DMS114 treated with DMSO at 0.1 percent for 48 hours (cell line): ENCODE data around the gene C3orf70.
A peak's percentile ranks its signal among the peaks of the same experiment; 100 is the strongest.

ENCODE experiments used
- DNase-seq: peaks from one replicate; lab custom pipeline; 2025; ENCODE audit not compliant: unreplicated experiment; lab: John Stamatoyannopoulos, UW

Gene C3orf70

GRCh38 chr3:185152410-185153170, at the start of gene C3orf70:
Gene C3orf70, minus strand, starts transcription at chr3:185153060. Its CDS starts 237 bp downstream, at chr3:185152823.
- DNase-seq: peak; percentile 16

GRCh38 chr3:185200639-185201038, 47.8 kb upstream of the C3orf70 start:
- no peak for DNase-seq

DNA sequence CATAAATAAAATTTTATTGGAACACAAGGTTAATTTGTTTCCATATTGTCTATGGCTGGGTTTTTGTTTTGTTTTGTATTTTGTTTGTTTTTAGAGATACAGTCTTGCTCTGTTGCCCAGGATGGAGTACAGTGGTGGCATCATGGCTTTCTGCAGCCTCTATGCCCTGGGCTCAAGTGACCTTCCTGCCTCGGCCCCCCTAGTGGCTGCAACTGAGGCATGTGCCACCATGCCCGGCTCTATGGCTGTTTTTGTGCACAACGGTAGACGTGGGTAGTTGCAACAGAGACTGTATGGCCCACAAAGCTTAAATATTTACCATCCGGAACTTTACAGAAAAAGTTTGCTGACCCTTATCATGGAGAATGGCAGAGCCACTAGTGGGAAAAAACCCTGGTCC, 46.8 kb upstream of the C3orf70 start:
- no peak for DNase-seq

DNA sequence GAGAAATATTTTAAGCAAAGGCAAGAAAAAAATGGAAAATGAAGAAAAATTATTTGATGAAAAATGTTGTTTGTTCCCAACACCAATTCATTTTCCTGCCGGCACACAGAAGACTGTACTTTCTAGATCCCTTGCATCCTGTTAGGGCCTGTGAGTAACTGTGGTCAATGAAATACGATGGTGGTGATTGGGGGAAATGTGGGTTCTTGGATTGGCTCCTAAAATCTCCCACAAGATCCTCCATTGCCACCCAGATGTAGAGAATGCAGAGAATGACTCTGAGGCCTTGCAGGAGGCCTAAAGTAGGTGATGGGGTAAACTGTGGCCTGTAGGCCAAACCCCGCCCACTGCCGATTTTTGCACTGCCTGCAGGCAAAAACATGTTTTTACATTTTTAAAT, 46.3 kb upstream of the C3orf70 start:
- DNase-seq: no peak

DNA sequence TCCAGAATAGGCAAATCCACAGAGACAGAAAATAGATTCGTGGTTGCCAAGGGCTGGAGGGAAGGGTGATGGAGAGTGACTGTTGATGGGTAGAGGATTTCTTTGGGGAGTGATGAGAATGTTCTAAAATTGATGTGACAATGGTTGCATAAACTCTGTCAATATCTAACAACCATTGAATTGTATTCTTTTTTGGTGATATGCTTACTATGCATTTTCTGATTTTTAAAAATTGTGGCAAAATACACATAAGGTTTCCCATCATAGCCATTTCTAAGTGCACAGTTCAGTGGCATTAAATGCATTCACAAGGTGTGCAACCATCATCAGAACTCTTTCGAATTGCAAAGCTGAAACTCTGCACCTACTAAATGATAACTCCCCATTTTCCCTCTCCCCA, 44.2 kb upstream of the C3orf70 start:
- DNase-seq: no peak

DNA sequence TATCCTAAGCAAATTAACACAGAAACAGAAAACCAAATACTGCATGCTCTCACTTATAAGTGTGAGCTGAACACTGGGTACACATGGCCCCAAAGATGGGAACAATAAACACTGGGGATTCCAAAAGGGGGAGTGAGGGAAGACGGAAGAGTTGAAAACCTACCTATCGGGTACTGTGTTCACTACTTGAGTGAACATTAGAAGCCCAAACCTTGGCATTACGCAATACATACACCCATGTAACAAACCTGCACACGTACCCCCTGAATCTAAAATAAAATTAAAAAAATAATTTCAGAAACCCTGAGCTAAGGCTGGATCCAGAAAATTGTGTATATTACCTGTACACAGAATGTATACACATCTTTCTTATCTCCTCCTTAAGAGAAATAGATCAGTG, 42.8 kb upstream of the C3orf70 start:
- DNase-seq: no peak

GRCh38 chr3:185188816-185189215, 36.0 kb upstream of the C3orf70 start:
- no peak for DNase-seq

GRCh38 chr3:185187391-185187790, 34.5 kb upstream of the C3orf70 start:
- no peak for DNase-seq

- DNase-seq: peak; percentile 23
These were observed 24.0 kb upstream of the C3orf70 start for GRCh38 chr3:185176750-185177359.

DNA sequence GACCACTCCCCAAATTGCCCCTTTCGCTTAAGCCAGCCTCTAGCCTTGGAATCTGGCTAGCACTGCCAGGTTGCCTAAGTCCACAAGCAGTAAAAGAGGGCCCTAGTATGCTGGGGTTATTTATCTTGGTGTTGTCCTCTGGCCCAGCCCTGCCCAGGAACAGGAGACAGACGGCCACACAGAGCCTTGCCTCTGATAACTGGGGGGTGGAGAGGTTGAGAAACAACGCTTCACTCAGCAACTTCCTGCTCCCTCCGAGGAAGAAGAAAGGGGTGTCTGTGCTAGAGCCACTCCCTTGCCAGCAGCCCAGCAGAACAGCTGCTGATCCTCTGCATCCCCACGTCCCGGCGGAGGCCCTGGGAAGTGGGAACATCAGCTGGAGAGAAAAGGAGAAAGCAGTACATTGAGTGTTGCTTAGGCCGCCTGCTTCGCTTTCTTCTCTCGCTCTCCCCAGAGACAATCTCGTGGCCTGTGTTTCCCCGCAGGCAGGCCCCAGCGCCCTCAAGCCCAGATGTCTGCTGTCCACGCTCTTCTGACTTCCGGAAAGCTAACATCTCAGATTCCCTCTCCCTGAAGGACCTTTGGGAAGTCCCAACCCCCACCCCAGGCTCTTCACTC, 22.6 kb upstream of the C3orf70 start:
- no peak for DNase-seq

GRCh38 chr3:185172086-185173049, 19.5 kb upstream of the C3orf70 start:
- no peak for DNase-seq

GRCh38 chr3:185164428-185165217, 11.8 kb upstream of the C3orf70 start:
- no peak for DNase-seq

DNA sequence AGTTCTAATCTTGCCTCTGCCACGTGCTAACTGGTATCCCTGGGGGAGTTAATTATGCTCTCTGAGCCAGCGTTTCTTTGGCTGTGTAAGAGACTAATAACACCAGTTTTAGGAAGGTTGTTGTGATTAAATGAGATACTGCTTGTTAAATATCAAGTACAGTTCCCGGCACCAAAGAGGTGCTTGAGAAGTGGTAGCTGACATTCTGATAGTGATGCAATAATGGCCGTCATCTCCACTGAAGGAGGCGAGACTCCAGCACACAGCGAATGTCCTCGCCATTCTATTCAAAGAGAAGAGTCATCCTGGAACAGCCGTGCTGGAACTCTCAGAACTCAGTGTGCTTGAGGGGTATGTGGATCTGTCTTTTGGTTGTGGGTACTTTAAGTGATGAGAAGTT, 9.8 kb upstream of the C3orf70 start:
- DNase-seq: no peak

- no peak for DNase-seq
These were observed 8.9 kb upstream of the C3orf70 start for GRCh38 chr3:185161761-185162160.

- no peak for DNase-seq
These were observed 4.5 kb upstream of the C3orf70 start for GRCh38 chr3:185157347-185157746.

DNA sequence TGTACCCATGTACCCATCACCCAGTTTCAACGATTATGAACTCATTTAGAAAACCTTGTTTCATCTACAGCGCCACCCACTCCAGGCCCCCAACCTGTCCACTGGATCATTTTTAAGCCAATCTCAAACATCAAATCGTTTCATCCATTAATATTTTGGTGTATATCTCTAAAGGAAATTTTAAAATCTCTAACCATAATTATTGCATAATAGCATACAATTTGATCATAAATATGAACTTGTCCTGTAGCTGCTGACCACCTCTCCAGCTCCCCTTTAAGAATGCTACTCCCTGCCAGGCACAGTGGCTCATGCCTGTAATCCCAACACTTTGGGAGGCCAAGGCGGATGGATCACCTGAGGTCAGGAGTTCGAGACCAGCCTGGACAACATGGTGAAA, 2.8 kb upstream of the C3orf70 start:
- no peak for DNase-seq

DNA sequence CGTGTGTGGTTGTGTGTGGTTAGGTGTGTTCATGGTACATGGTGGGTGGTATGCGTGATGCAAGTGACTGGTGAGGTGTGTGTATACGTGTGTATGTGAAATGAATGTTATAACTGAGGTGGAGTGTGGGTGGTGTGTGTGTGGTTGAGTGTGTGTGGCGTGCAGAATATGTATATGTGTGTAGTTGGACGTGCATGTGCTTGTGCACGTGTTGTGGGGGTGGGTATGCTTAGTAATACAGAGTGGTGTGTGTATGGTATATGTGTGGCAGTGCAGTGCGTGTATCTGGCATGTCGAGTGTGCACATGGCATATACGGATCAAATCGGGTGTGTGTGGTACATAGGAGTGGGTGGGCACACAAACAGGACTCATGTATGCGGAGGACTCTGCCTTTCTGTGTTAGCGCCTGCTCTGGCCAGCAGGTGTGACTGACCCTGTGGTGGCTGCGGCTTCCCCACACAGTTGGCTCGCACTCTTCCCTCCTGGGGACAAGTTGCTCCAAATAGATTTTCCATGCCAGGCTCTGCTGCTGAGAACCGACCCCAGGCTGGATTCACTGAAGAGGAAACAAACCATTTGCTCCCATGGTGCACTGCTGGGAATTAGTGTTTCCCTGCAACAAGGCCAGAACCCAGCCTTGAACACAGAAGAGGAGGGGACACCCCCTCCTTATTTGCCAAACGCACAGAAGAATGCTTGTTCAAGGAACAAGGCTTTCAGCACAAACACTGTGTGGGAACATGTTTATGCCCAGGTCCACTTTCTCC, 1.2 kb upstream of the C3orf70 start:
- DNase-seq: no peak

DNA sequence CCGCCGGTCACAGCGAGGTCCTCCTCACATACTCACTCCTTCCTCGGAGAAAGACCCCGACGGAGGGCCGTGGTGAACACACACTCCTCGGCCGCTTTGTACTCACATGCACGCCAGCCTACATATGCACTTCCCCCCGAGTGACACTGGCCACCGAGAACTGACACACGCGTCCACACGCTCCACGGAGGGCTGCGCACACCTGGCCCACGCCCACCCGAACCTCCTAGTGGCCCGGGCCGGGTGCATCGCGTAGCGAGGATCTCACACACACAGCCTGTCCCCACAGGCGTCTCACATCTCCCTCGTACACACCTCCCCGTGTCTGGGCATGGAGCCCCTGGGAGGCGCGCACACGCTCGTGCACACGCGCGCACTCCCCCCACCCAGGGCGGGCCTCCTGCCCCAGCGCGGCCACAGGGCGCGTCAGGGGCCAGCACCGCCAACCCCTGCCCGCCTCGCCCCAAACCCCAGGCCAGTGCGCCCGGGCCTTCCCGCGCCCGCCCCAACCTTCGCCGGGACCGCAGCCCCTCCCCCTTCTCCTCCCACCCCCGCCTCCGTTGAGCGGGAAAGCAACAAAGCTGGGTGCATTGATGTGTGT, 411 bp upstream of the C3orf70 start:
- DNase-seq: no peak

DNA sequence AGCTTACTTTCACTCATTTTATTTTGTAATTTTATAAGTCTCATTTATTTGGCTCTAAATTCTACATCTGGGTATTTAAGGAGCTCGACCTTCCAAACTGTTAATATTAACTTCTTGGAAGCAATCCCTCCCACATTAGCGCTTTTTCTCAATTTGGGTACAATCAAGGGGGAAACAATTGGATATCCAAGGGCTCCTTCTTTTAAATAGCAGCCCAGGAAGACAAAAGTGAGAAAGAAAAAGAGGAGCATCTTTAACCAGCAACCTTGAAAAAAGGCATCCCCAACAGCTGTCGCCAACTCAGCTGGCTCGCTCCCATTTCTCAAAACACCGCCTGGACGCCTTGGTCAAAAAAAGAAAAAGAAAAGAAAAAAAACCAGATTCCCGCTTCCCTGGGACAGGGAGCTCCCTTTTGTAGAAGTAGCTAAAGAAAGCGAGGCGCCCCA, 873 bp downstream of the C3orf70 start:
- peak; percentile 36 for DNase-seq
